ENCODE measurements around the gene RAD51B. TPM values are rescaled to one million over a fixed set of nuclear protein-coding genes. Genes with fewer than 3 reads are reported as not detected.

The RAD51B gene
- total RNA-seq, 1 experiment from 2014 or later, result 23.3 TPM

GRCh38 chr14:68655911-68656316, 836.3 kb downstream of the RAD51B start:
- intact Hi-C loops (cut with micrococcal nuclease; ENCODE audit: unreplicated experiment), result no loop called here
- Histone ChIP-seq H3K27ac (ENCODE audit: low read depth, low read length, poor library complexity, severe bottlenecking) (no peak overlapping the region), H3K4me1 (ENCODE audit: insufficient read depth, low read length, poor library complexity, severe bottlenecking) (peaks cover 22% of the 10 kb centered on the region), H3K27me3 (replicated peaks; ENCODE audit: insufficient read depth, low read depth, low read length, poor library complexity) (no peaks in the 10 kb centered on the region), H3K9me3 (ENCODE audit: low read depth, low read length, poor library complexity, severe bottlenecking) (no peaks in the 10 kb centered on the region), H3K36me3 (ENCODE audit: insufficient read depth, low read length, poor library complexity, severe bottlenecking) (no peaks in the 10 kb centered on the region), H3K4me3 (ENCODE audit: low read depth, low read length, poor library complexity, severe bottlenecking) (no peak overlapping the region)
- DNase-seq (ENCODE audit: low spot score), result no peak
- POLR2A ChIA-PET (ENCODE audit: low non-redundant PET), result no interaction called here
- CTCF ChIA-PET, result no interaction called here
- BruUV-seq (replicated peaks), result no TSS peak
- TF ChIP-seq EZH2 (IDR thresholded peaks at IDR 0.05; ENCODE audit: borderline replicate concordance, low read depth, low read length, poor library complexity, severe bottlenecking) (no peak), CTCF (conservative IDR thresholded peaks at IDR 0.05; ENCODE audit: low read depth, low read length) (no peak)

- BruUV-seq (replicated peaks), result no TSS peak
- DNase-seq (ENCODE audit: low spot score), result no peak
- TF ChIP-seq EZH2 (IDR thresholded peaks at IDR 0.05; ENCODE audit: borderline replicate concordance, low read depth, low read length, poor library complexity, severe bottlenecking) (no peak), CTCF (conservative IDR thresholded peaks at IDR 0.05; ENCODE audit: low read depth, low read length) (no peak)
- intact Hi-C loops (cut with micrococcal nuclease; ENCODE audit: unreplicated experiment), result no loop called here
- POLR2A ChIA-PET (ENCODE audit: low non-redundant PET), result no interaction called here
- CTCF ChIA-PET, result no interaction called here
- Histone ChIP-seq H3K27me3 (replicated peaks; ENCODE audit: insufficient read depth, low read depth, low read length, poor library complexity) (no peaks in the 10 kb centered on the region), H3K27ac (ENCODE audit: low read depth, low read length, poor library complexity, severe bottlenecking) (no peak overlapping the region), H3K36me3 (ENCODE audit: insufficient read depth, low read length, poor library complexity, severe bottlenecking) (no peaks in the 10 kb centered on the region), H3K4me3 (ENCODE audit: low read depth, low read length, poor library complexity, severe bottlenecking) (no peak overlapping the region), H3K4me1 (ENCODE audit: insufficient read depth, low read length, poor library complexity, severe bottlenecking) (peaks cover 16% of the 10 kb centered on the region), H3K9me3 (ENCODE audit: low read depth, low read length, poor library complexity, severe bottlenecking) (no peaks in the 10 kb centered on the region)
These were observed 836.9 kb downstream of the RAD51B start for GRCh38 chr14:68656452-68656851.

- intact Hi-C loops (cut with micrococcal nuclease; ENCODE audit: unreplicated experiment), result no loop called here
- no TSS peak for BruUV-seq (replicated peaks)
- CTCF ChIA-PET, result no interaction called here
- Histone ChIP-seq H3K4me3 (ENCODE audit: low read depth, low read length, poor library complexity, severe bottlenecking) (no peak overlapping the region), H3K36me3 (ENCODE audit: insufficient read depth, low read length, poor library complexity, severe bottlenecking) (no peaks in the 10 kb centered on the region), H3K4me1 (ENCODE audit: insufficient read depth, low read length, poor library complexity, severe bottlenecking) (peaks cover 6% of the 10 kb centered on the region), H3K27ac (ENCODE audit: low read depth, low read length, poor library complexity, severe bottlenecking) (no peak overlapping the region), H3K27me3 (replicated peaks; ENCODE audit: insufficient read depth, low read depth, low read length, poor library complexity) (no peaks in the 10 kb centered on the region), H3K9me3 (ENCODE audit: low read depth, low read length, poor library complexity, severe bottlenecking) (no peaks in the 10 kb centered on the region)
- POLR2A ChIA-PET (ENCODE audit: low non-redundant PET), result no interaction called here
- no peak for TF ChIP-seq CTCF (conservative IDR thresholded peaks at IDR 0.05; ENCODE audit: low read depth, low read length)
- no peak for TF ChIP-seq EZH2 (IDR thresholded peaks at IDR 0.05; ENCODE audit: borderline replicate concordance, low read depth, low read length, poor library complexity, severe bottlenecking)
- DNase-seq (ENCODE audit: low spot score), result no peak
These were observed 837.9 kb downstream of the RAD51B start for GRCh38 chr14:68657300-68658028.

Data from A673 (cell line).